HepG2 (cell line): ENCODE results near the gene CLEC16A. TPM values are rescaled to one million over a fixed set of nuclear protein-coding genes. Genes with fewer than 3 reads are reported as not detected.

Experiments
- ATAC-seq: fragments of 200-7000 bp; cut with Tn5 transposase; 3 replicates; pipeline ENCODE4 v1.9.1; 2020; ENCODE audit warnings: mild to moderate bottlenecking, moderate library complexity
- BruUV-seq: library from RNA; stranded (reverse); fragments of 400-500 nt; replicated peaks from 2 replicates; lab custom pipeline; 2021; lab: Mats Ljungman, UMichigan
- CTCF ChIA-PET: fragments of 300-600 bp; formaldehyde crosslinking; extraction: SDS; loops from one replicate; lab custom pipeline; 2021; ENCODE audit warnings: low total read pairs, inconsistent platforms, low intra/inter-chr PET ratio; lab: Yijun Ruan, JAX
- POLR2A ChIA-PET: fragments of 350-600 bp; sonication (Branson Sonifier 250); formaldehyde crosslinking; loops from one replicate; lab custom pipeline; 2020; ENCODE audit warnings: antibody characterized with exemption, inconsistent platforms; lab: Yijun Ruan, JAX
- DNase-seq: peaks from one replicate; pipeline ENCODE4 v3.0.0-alpha.2; 2015; ENCODE audit warnings: low spot score
- FAIRE-seq: peaks from 3 replicates; lab custom pipeline; 2011; peaks lifted over from hg19 to GRCh38; lab: Jason Lieb, UNC
- H2AFZ ChIP-seq: one replicate; pipeline ENCODE4 v1.6.1; 2011; ENCODE audit warnings: low read length, inconsistent platforms
- H3K27ac ChIP-seq: fragments of 300-600 bp; 3 replicates; pipeline ENCODE4 v1.8.0; 2011; ENCODE audit warnings: mixed run types, mild to moderate bottlenecking, mixed read lengths, low read length, inconsistent platforms; ENCODE audit not compliant: insufficient read depth; ENCODE audit errors: extremely low read length
- H3K27me3 ChIP-seq, 2 experiments: fragments of 200-600 bp in 1 of 2; 2 replicates in 1 of 2; 3 replicates in 1 of 2; pipeline versions ENCODE4 v1.6.0 to v1.8.0; 2011; ENCODE audit warnings: low read length in 2 of 2, mild to moderate bottlenecking in 2 of 2, moderate library complexity in 2 of 2, inconsistent platforms in 1 of 2; ENCODE audit not compliant: insufficient read depth in 2 of 2, control insufficient read depth in 1 of 2
- H3K36me3 ChIP-seq, 2 experiments: fragments of 200-600 bp in 1 of 2; replicated peaks in 1 of 2; 2 replicates in 1 of 2; 3 replicates in 1 of 2; pipeline versions ENCODE4 v1.5.1 to v1.8.0; 2011; ENCODE audit warnings: low read length in 2 of 2, inconsistent platforms in 1 of 2; ENCODE audit not compliant: insufficient read depth in 2 of 2, control insufficient read depth in 1 of 2
- H3K4me1 ChIP-seq: 2 replicates; pipeline ENCODE4 v1.5.1; 2012; ENCODE audit warnings: low read length, inconsistent platforms; ENCODE audit not compliant: insufficient read depth
- H3K4me2 ChIP-seq: 2 replicates; pipeline ENCODE4 v1.6.0; 2011; ENCODE audit warnings: low read depth, low read length, inconsistent platforms
- H3K4me3 ChIP-seq, 3 experiments: fragments of 200-600 bp in 1 of 3; sonication (generic), shearing (Covaris generic) in 1 of 3; replicated peaks in 1 of 3; 2 replicates each; pipeline ENCODE4 v1.5.1; 2011 to 2016; ENCODE audit warnings: low read length in 3 of 3, inconsistent platforms in 2 of 3, low read depth in 2 of 3, mild to moderate bottlenecking in 2 of 3, control low read depth in 1 of 3, mixed read lengths in 1 of 3; ENCODE audit not compliant: insufficient read depth in 1 of 3
- H3K79me2 ChIP-seq: one replicate; pipeline ENCODE4 v1.6.1; 2011; ENCODE audit warnings: low read length, inconsistent platforms; ENCODE audit not compliant: insufficient read depth
- H3K9ac ChIP-seq: 2 replicates; pipeline ENCODE4 v1.6.0; 2011; ENCODE audit warnings: mild to moderate bottlenecking, low read depth, low read length, inconsistent platforms; ENCODE audit not compliant: insufficient read depth
- H3K9me3 ChIP-seq: 2 replicates; pipeline ENCODE4 v1.5.1; 2012; ENCODE audit warnings: mild to moderate bottlenecking, low read length
- H4K20me1 ChIP-seq: 2 replicates; pipeline ENCODE4 v1.6.0; 2011; ENCODE audit warnings: inconsistent platforms, mild to moderate bottlenecking, low read length, moderate library complexity; ENCODE audit not compliant: insufficient read depth
- BRCA1 ChIP-seq: sonication (generic); formaldehyde crosslinking; IDR thresholded peaks from 2 replicates; pipeline ENCODE4 v1.4.0; 2020; ENCODE audit warnings: missing genetic modification reagents
- CC2D1A ChIP-seq: sonication (generic); formaldehyde crosslinking; IDR thresholded peaks from 2 replicates; pipeline ENCODE4 v1.8.1; 2023; ENCODE audit warnings: mild to moderate bottlenecking, missing genetic modification reagents
- HDAC2 ChIP-seq: sonication (generic); formaldehyde crosslinking; IDR thresholded peaks from 2 replicates; pipeline ENCODE4 v1.4.0; 2020; ENCODE audit warnings: missing genetic modification reagents
- IRF2 ChIP-seq: IDR thresholded peaks from 2 replicates; pipeline ENCODE4 v1.6.1; 2018; ENCODE audit warnings: missing genetic modification reagents, missing compliant biosample characterization
- MXD3 ChIP-seq: IDR thresholded peaks from 2 replicates; pipeline ENCODE4 v1.6.1; 2016; ENCODE audit warnings: mild to moderate bottlenecking, missing biosample characterization, missing genetic modification reagents
- NRL ChIP-seq: sonication (generic); formaldehyde crosslinking; IDR thresholded peaks from 2 replicates; pipeline ENCODE4 v1.5.0; 2020; ENCODE audit warnings: missing genetic modification reagents, mild to moderate bottlenecking, moderate library complexity, borderline replicate concordance
- ZBTB33 ChIP-seq: sonication (generic); formaldehyde crosslinking; IDR thresholded peaks from 2 replicates; pipeline ENCODE4 v1.4.0; 2020; ENCODE audit warnings: missing genetic modification reagents
- ZBTB4 ChIP-seq: sonication (generic); formaldehyde crosslinking; IDR thresholded peaks from 2 replicates; pipeline ENCODE4 v1.4.0; 2020; ENCODE audit warnings: missing genetic modification reagents, mild to moderate bottlenecking, borderline replicate concordance
- ZBTB7A ChIP-seq: sonication (generic); formaldehyde crosslinking; IDR thresholded peaks from 2 replicates; pipeline ENCODE4 v1.8.0; 2022; ENCODE audit warnings: mild to moderate bottlenecking, missing genetic modification reagents
- ZMYM2 ChIP-seq: sonication (generic); formaldehyde crosslinking; IDR thresholded peaks from 2 replicates; pipeline ENCODE4 v1.8.0; 2022; ENCODE audit warnings: mild to moderate bottlenecking, missing genetic modification reagents
- ZNF280B ChIP-seq: sonication (generic); formaldehyde crosslinking; IDR thresholded peaks from 2 replicates; pipeline ENCODE4 v1.5.0; 2020; ENCODE audit warnings: missing genetic modification reagents, mild to moderate bottlenecking, borderline replicate concordance
- ZNF3 ChIP-seq: IDR thresholded peaks from 2 replicates; pipeline ENCODE4 v1.7.0; 2017; ENCODE audit warnings: inconsistent platforms
- ZNF629 ChIP-seq: sonication (generic); formaldehyde crosslinking; conservative IDR thresholded peaks from 2 replicates; pipeline ENCODE4 v1.5.0; 2020; ENCODE audit warnings: missing genetic modification reagents
- ZNF761 ChIP-seq: sonication (generic); formaldehyde crosslinking; conservative IDR thresholded peaks from 2 replicates; pipeline ENCODE4 v1.4.0; 2020; ENCODE audit warnings: mild to moderate bottlenecking, missing genetic modification reagents
- WGBS: methylation state at CpG from one replicate; pipeline ENCODE4 v1.1.6; 2017; ENCODE audit warnings: low lambda C conversion rate; 5-methylcytosine and 5-hydroxymethylcytosine counted together
- in situ Hi-C: cut with HindIII; loops from 2 replicates; pipeline ENCODE4 v1.10.0; 2017; ENCODE audit warnings: low pct_unique_long_range_greater_than_20kb; ENCODE audit not compliant: extremely low pct_ligation_motif_present
- intact Hi-C: fragments of 100-400 bp; cut with micrococcal nuclease; formaldehyde crosslinking; loops from one replicate; pipeline ENCODE4 v1.10.0; 2022; ENCODE audit not compliant: unreplicated experiment
- polyA plus RNA-seq, 8 experiments: library from polyadenylated mRNA; depleted of rRNA in 3 of 8; stranded (reverse) in 7 of 8; unstranded in 1 of 8; fragments of >200 nt; fragmentation: Illumina TruSeq in 4 of 8; extraction: Trizol in 4 of 8; gene quantifications; 2 replicates each; pipeline versions ENCODE4 v1.2.1 to v1.2.3, GENCODE V29; 2011 to 2016; ENCODE audit warnings: low read depth in 4 of 8, missing spikeins in 1 of 8, mixed read lengths in 1 of 8; ENCODE audit not compliant: insufficient read depth in 1 of 8
- total RNA-seq, 5 experiments: library from RNA; depleted of rRNA; stranded (reverse); fragments of >200 nt; fragmentation: Illumina TruSeq; extraction: Trizol; gene quantifications; 2 replicates each; pipeline ENCODE4 v1.2.3, GENCODE V29; 2016; ENCODE audit warnings: low read depth in 1 of 5

CLEC16A gene
- total and polyA plus RNA-seq, 2 of the 13 experiments (the other 11 are each of a cell fraction or from before 2014, with no cell fraction given), result 8.5 to 10.3 TPM

- peak overlapping the region in 1 of 3 experiments; percentile 38; a peak in 1 of 6 replicates for H3K4me3 ChIP-seq
- BruUV-seq, result no TSS peak
- POLR2A ChIA-PET, result interaction anchor here (0.6 to 2.4 kb wide), 8 partner anchors 8 to 262 kb away, joined by 3 to 22 read pairs (median 3); partner anchors contain the start of genes DEXI and SOCS1
- ATAC-seq (peak; percentile 6), FAIRE-seq (no peak), DNase-seq (no peak)
- peaks cover 7% of the 10 kb centered on the region for H3K9me3 ChIP-seq
- H4K20me1 ChIP-seq, result no peaks in the 10 kb centered on the region
- peak overlapping the region; percentile 63 for H3K4me2 ChIP-seq
- H3K27me3 ChIP-seq, result peaks cover 4 to 53% of the 10 kb centered on the region in 2 experiments
- H3K9ac ChIP-seq, result no peak overlapping the region
- in situ Hi-C loops, result no loop called here
- no peak overlapping the region for H2AFZ ChIP-seq
- no peak overlapping the region for H3K27ac ChIP-seq
- peaks cover 54% of the 10 kb centered on the region for H3K4me1 ChIP-seq
- intact Hi-C loops, result no loop called here
- 50% methylated on average over 19 of the region's 19 CpGs for WGBS
- H3K36me3 ChIP-seq, result no peaks in the 10 kb centered on the region
- H3K79me2 ChIP-seq, result no peaks in the 10 kb centered on the region
- CTCF ChIA-PET, result no interaction called here
- TF ChIP-seq HDAC2 (CRISPR knock-in tag) (peak; percentile 3; the same call in 1 of the 2 replicates), ZNF280B (CRISPR knock-in tag) (0 out of 2 replicates have a peak, but pooled peaks have one; percentile 8), ZBTB33 (CRISPR knock-in tag) (peak; percentile 96), CC2D1A (CRISPR knock-in tag) (no peak), NRL (CRISPR knock-in tag) (peak; percentile 41; the same call in 1 of the 2 replicates), BRCA1 (CRISPR knock-in tag) (no peak), MXD3 (CRISPR knock-in tag) (0 out of 2 replicates have a peak, but pooled peaks have one; percentile 16), ZNF3 (peak; percentile 62; the same call in 1 of the 2 replicates), ZNF629 (peak; percentile 88), ZBTB7A (CRISPR knock-in tag) (0 out of 2 replicates have a peak, but pooled peaks have one; percentile 26), ZBTB4 (0 out of 2 replicates have a peak, but pooled peaks have one; percentile 11), ZMYM2 (CRISPR knock-in tag) (peak; percentile 20; the same call in 1 of the 2 replicates), IRF2 (0 out of 2 replicates have a peak, but pooled peaks have one; percentile 12), ZNF761 (CRISPR knock-in tag) (no peak)
These were observed 260.8 kb downstream of the CLEC16A start for GRCh38 chr16:11205065-11205699.
